ENCODE results near the gene DZANK1.
"Not testable (repeated sequence)": the region's sequence is repeated elsewhere in the genome, so short reads cannot be mapped to it uniquely, and the experiment has no call there.

Gene DZANK1

DNA sequence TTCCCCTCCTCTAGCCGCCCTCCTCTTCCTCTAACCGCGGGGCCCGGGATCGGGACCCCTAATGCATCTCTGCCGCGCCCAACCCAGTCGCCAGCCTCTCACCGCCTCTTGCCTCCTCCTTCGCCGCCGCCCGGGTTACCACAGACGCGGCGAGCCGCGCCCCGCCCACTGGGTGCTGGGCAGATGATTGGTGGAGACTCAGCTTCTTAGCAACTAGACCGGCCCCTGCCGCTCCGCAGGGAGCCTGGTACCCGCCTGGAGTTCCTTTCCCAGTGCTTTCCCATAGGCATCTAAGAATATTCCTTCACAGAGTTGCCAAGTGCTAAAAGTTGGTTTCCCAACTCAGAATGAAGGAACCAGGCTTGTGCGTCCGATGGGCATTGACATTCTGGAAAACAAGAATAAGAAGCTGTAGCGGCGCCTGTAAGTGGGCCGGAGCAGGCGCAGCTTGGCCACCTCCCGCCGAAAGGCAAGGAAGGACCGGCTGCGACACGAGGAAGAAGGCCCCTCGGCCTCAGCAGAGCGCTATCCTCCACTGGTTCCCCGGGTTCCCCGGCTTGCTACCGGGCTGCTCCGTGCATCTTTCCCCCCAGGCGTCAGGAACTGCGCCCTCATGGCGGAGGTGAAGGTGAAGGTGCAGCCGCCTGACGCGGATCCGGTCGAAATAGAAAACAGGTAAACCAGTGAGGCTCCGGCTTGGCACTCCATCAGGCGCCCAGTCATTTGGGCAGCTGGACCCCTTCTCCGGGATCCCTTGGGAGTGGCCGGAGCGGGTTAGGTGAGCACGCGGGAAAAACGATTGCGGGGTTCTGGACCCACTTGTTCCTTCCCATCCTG is at the start of gene DZANK1, which contains the start of gene POLR3F:
DZANK1 (minus strand) TSS at position 137 of the 837 bp plus-strand sequence. CDS start 1,672 bp downstream, outside the sequence.
POLR3F (plus strand) TSS at position 497 of the 837 bp plus-strand sequence; CDS start at position 614, 117 bp downstream.
- in situ Hi-C loops (cut with MboI; ENCODE audit: low sequenced_read_pairs) = no loop called here

DNA sequence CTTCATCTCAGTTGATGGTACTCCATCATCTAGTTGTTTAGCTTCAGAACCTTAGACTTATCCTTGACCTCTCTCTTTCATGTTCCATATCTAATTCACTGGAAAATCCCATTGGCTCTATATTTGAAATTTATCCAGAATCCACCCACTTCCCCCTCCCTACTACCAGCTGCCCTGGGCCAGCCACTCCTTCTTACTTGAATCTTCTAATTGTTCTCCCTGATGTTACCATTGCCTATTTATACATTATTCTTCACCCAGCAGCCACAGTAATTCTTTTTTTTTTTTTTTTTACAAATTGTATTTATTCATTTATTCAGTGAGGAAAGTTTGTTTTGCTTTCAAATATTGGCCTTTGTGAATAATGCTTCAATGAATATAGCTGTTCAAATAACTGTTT is 49.1 kb upstream of the DZANK1 start:
- in situ Hi-C loops (cut with MboI; ENCODE audit: low sequenced_read_pairs) = no loop called here

GRCh38 chr20:18514127-18514526 is 47.3 kb upstream of the DZANK1 start:
- in situ Hi-C loops (cut with MboI; ENCODE audit: low sequenced_read_pairs) = no loop called here

- in situ Hi-C loops (cut with MboI; ENCODE audit: low sequenced_read_pairs) = no loop called here
Observed at GRCh38 chr20:18513208-18513607, 46.4 kb upstream of the DZANK1 start.

DNA sequence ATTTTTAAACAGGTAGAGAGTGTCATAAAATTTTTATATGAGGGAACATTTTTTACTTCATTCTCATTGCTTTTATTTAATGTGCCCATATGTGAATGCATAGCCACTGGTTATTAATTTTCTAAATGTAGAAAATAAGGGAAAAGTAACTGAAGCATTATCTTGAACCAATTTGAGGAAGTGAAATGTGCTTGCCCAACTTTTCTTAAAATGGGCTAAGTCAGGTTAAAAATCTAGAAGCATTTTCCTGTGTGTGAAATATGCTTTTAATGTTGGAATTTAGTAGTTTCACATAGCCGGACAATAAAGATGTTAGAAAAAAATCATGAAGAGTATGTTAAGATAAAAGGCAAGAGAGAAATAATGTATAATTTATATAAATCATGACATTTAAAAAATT is 44.7 kb upstream of the DZANK1 start:
- in situ Hi-C loops (cut with MboI; ENCODE audit: low sequenced_read_pairs) = no loop called here

- in situ Hi-C loops (cut with MboI; ENCODE audit: low sequenced_read_pairs) = no loop called here
Observed at GRCh38 chr20:18507218-18508191, 40.7 kb upstream of the DZANK1 start, which contains the start of gene SEC23B. TSS of gene SEC23B (plus strand) at chr20:18507940. CDS start at chr20:18510836, 2,896 bp downstream.

- in situ Hi-C loops (cut with MboI; ENCODE audit: low sequenced_read_pairs) = no loop called here
Observed at GRCh38 chr20:18506744-18507143, 39.9 kb upstream of the DZANK1 start.

DNA sequence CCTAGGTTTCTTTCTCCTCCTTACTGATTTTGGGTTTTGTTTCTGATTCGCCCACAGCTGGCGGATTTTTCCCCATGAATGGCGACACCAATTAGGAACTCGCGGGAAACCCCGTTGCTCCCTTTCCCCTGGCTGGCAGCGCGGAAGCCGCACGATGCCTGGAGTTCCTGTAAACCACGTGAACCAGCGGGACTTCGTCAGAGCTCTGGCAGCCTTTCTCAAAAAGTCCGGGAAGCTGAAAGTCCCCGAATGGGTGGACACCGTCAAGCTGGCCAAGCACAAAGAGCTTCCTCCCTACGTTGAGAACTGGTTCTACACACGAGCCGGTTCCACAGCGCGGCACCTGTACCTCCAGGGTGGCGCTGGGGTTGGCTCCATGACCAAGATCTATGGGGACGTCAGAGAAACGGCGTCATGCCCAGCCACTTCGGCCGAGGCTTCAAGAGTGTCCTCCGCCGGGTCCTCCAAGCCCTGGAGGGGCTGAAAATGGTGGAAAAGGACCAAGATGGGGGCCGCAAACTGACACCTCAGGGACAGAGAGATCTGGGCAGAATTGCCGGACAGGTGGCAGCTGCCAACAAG is 37.7 kb upstream of the DZANK1 start:
- in situ Hi-C loops (cut with MboI; ENCODE audit: low sequenced_read_pairs) = no loop called here

DNA sequence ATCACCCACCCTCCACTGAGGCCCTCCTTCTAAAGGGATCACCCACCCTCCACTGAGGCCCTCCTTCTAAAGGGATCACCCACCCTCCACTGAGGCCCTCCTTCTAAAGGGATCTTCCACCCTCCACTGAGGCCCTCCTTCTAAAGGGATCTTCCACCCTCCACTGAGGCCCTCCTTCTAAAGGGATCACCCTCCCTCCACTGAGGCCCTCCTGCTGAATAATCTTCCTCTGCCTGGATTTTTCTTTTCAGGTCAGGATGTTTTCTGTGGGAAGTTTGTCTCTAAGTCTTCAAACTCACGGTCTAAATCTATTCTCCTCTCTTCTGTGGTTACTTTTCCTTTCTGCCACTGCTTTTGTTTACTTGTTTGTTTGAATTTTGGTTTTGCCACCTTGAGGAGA is 34.8 kb upstream of the DZANK1 start:
- in situ Hi-C loops (cut with MboI; ENCODE audit: low sequenced_read_pairs) = not testable (repeated sequence)

DNA sequence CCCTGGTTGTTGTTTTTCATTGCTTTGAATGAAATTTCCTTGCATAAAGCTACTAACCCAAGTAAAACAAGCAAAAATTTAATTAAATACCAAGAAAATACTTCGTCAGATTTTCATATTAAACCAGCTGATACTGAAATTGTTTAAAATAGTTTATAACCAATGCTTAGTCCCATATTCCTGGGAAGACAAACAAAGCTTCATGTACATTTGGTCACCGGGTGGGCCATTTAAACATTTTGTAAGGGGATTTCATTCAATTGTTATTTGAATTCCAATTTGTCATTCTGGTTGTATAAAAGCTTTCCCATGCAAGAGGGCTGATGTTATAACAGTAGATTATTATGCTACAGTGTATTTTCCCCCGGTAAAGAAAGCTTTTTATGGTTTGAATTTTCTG is 30.8 kb upstream of the DZANK1 start:
- in situ Hi-C loops (cut with MboI; ENCODE audit: low sequenced_read_pairs) = no loop called here

DNA sequence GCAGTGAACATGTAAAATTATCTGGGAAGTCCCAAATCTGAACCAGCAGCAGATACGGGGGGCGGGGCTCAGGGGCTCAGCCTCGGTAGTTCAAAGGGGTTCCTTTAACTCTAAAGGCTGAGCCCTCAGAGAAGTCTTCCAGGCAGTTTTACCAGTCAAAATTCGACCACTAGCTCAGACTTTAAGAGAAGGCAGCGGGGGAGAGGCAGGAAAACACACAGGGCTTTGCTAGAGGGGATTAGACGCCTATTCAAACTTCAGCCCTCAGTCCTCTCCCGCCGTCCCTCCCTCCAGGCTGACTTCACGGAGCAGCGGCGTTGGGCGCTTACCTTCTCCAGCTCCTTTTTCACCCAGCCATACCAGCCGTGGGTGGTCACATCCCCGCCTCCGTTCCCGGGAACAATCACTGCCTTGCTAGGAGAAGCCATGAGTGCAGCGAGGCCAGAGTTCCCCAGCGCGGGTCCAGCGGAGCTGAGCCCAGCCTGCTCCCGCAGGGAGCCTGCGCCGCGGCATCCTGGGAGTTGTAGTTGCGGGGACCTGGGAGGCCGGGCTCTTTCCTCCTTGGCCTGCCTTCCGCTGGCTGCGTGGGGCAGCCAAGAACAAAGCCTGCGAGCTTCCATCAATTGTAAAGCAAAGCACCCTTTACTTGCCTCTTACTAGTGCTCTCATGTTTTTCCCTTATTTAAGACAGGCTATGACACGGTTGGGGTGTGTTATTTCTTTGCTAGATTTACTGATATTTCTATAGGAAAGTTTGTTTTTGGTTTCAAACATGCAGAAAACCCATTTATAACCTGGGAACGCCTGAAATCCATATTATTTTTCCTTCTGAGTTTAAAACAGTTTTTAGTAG is 30.1 kb upstream of the DZANK1 start, which contains the start of gene RBBP9:
RBBP9 (minus strand) TSS at position 486 of the 853 bp plus-strand sequence; CDS start at position 428, 58 bp downstream.
- in situ Hi-C loops (cut with MboI; ENCODE audit: low sequenced_read_pairs) = no loop called here

- in situ Hi-C loops (cut with MboI; ENCODE audit: low sequenced_read_pairs) = no loop called here
Observed at GRCh38 chr20:18496042-18496441, 29.2 kb upstream of the DZANK1 start.

GRCh38 chr20:18488301-18488700 is 21.5 kb upstream of the DZANK1 start:
- in situ Hi-C loops (cut with MboI; ENCODE audit: low sequenced_read_pairs) = no loop called here

DNA sequence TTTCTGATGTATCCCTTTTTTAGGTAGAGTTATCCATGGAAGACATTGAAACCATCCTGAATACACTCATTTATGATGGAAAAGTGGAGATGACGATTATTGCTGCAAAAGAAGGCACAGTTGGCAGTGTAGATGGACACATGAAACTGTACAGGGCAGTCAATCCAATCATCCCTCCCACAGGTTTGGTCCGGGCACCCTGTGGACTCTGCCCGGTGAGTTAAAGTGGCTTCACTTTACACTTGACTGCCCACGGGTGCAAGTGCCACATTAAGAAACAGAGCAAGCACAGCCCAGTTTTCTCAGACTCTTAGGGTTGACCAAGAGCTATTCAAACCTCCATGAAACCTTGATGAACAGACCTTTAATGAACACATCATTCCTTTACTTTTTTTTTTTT is 14.8 kb upstream of the DZANK1 start:
- in situ Hi-C loops (cut with MboI; ENCODE audit: low sequenced_read_pairs) = no loop called here

DNA sequence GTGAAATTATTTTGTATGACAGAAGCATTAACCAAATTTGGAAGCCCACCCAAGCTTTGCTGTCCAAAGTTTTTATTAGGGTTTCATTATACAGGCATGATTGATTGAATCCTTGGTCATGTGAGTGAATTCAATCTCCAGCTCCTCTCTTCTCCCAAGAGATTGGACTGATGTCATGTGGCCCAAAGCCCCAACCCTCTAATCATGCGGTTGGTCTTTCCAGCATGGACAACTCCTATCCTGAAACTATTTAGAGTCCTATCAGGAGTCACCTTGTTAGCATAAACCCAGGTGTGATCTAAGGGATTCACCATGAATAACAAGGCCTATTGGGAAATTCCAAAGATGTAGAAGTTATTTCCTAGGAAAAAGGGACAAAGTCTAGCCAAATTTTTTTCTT is 11.0 kb upstream of the DZANK1 start:
- in situ Hi-C loops (cut with MboI; ENCODE audit: low sequenced_read_pairs) = no loop called here

DNA sequence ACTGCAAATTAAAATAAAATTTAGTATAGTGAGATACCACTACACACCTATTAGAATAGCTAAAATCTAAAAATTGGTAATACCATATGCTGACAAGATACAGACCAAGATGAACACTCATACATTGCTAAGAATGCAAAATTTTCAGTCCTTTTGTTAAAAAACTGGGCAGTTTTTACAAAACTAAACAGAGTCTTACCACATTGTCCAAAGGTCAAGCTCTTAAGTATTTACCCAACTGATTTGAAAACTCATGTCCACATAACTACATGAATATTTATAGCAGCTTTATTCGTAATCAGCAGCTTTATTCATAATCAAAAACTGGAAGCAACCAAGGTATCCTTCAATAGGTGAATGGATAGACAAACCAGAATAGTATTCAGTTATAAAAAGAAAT is 10.4 kb upstream of the DZANK1 start:
- in situ Hi-C loops (cut with MboI; ENCODE audit: low sequenced_read_pairs) = no loop called here

DNA sequence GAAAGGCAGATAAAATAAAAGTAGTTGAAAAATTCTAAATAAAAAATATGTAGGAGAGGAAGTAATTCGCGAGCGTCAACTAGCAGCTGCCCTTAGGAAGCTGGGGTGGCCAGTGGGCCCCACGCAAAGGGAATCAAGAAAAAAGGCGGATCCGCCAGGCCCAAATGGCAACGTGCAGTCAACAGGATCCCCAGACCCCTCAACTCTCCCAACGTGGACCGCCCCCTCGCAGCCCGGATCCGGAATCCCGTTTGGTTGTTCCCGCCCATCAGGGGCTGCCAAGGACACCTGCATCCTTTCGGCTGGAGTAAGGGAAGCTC is 296 bp downstream of the DZANK1 start:
- in situ Hi-C loops (cut with MboI; ENCODE audit: low sequenced_read_pairs) = no loop called here

GRCh38 chr20:18465536-18466200 is 1.2 kb downstream of the DZANK1 start:
- in situ Hi-C loops (cut with MboI; ENCODE audit: low sequenced_read_pairs) = no loop called here

- in situ Hi-C loops (cut with MboI; ENCODE audit: low sequenced_read_pairs) = no loop called here
Observed at GRCh38 chr20:18456600-18456999, 10.2 kb downstream of the DZANK1 start.

- in situ Hi-C loops (cut with MboI; ENCODE audit: low sequenced_read_pairs) = no loop called here
Observed at GRCh38 chr20:18443886-18444285, 22.9 kb downstream of the DZANK1 start.

Measured in hTERT RPE-1 (cell line).